Liver (tissue), 3 donors: Measurements from ENCODE around the gene TERB1.

Experiments
- EGR1 ChIP-seq, 2 donors: IDR thresholded peaks; 2 replicates each; pipeline ENCODE4 v1.6.1; 2016 to 2018; ENCODE audit warnings: antibody characterized with exemption in 2 of 2, low read depth in 2 of 2
- FOXA1 ChIP-seq: IDR thresholded peaks from 2 replicates; pipeline ENCODE4 v1.6.1; 2016; ENCODE audit warnings: antibody characterized with exemption
- GABPA ChIP-seq, 2 donors: IDR thresholded peaks in 1 of 2; conservative IDR thresholded peaks in 1 of 2; 2 replicates each; pipeline ENCODE4 v1.6.1; 2016; ENCODE audit warnings: antibody characterized with exemption in 2 of 2, mild to moderate bottlenecking in 1 of 2, moderate library complexity in 1 of 2
- NR2F2 ChIP-seq: IDR thresholded peaks from 2 replicates; pipeline ENCODE4 v1.6.1; 2016; ENCODE audit warnings: antibody characterized with exemption
- RAD21 ChIP-seq, 2 donors: IDR thresholded peaks; 2 replicates each; pipeline ENCODE4 v1.6.1; 2016; ENCODE audit warnings: antibody characterized with exemption in 2 of 2, mild to moderate bottlenecking in 2 of 2
- RXRA ChIP-seq, 2 donors: IDR thresholded peaks; 2 replicates each; pipeline ENCODE4 v1.6.1; 2017 to 2018; ENCODE audit warnings: antibody characterized with exemption in 2 of 2, mild to moderate bottlenecking in 1 of 2
- SP1 ChIP-seq: IDR thresholded peaks from 2 replicates; pipeline ENCODE4 v1.6.1; 2018; ENCODE audit warnings: antibody characterized with exemption, mild to moderate bottlenecking
- TAF1 ChIP-seq: conservative IDR thresholded peaks from 2 replicates; pipeline ENCODE4 v1.6.1; 2016; ENCODE audit warnings: antibody characterized with exemption, mild to moderate bottlenecking
- TF ChIP-seq, protein P1 (sequence below): fragments of 150-350 bp; IDR thresholded peaks from 2 replicates; pipeline ENCODE4 v1.5.1; 2017; ENCODE audit warnings: improper control_type of control experiment, low read depth, low read length; ENCODE audit not compliant: missing input control
- TF ChIP-seq, protein P2 (sequence below): IDR thresholded peaks from 2 replicates; pipeline ENCODE4 v1.6.1; 2016; ENCODE audit warnings: antibody characterized with exemption
- TF ChIP-seq, protein P3 (sequence below): IDR thresholded peaks from 2 replicates; pipeline ENCODE4 v1.6.1; 2016; ENCODE audit warnings: antibody characterized with exemption
- TF ChIP-seq, protein P4 (sequence below): IDR thresholded peaks from 2 replicates; pipeline ENCODE4 v1.6.1; 2016; ENCODE audit warnings: antibody characterized with exemption, mild to moderate bottlenecking
- TF ChIP-seq, protein P5 (sequence below): IDR thresholded peaks from 2 replicates; pipeline ENCODE4 v1.6.1; 2016; ENCODE audit warnings: antibody characterized with exemption
- donor health status: healthy.
- donor health status: healthy.

DNA sequence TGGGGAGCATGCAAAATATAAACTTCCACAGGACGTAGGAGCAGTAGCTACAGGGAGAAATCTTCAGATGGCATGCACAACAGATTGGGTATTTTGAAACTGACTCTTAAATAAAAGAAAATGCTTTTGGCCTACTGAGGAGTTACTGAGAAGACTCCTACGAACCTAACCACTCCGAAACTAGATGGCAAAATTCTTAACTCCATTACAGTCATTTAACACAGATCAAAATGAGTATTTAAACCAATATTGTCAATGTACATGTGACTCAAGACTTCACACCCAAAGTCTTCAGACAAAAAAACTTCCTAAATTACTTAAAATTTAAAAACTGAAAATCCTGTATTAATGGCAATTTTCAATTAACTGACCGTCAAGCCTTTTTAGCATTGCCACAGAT is 8.4 kb upstream of the TERB1 start:
- TF ChIP-seq, protein P1, sequence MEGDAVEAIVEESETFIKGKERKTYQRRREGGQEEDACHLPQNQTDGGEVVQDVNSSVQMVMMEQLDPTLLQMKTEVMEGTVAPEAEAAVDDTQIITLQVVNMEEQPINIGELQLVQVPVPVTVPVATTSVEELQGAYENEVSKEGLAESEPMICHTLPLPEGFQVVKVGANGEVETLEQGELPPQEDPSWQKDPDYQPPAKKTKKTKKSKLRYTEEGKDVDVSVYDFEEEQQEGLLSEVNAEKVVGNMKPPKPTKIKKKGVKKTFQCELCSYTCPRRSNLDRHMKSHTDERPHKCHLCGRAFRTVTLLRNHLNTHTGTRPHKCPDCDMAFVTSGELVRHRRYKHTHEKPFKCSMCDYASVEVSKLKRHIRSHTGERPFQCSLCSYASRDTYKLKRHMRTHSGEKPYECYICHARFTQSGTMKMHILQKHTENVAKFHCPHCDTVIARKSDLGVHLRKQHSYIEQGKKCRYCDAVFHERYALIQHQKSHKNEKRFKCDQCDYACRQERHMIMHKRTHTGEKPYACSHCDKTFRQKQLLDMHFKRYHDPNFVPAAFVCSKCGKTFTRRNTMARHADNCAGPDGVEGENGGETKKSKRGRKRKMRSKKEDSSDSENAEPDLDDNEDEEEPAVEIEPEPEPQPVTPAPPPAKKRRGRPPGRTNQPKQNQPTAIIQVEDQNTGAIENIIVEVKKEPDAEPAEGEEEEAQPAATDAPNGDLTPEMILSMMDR, result no peak
- TF ChIP-seq, protein P2, sequence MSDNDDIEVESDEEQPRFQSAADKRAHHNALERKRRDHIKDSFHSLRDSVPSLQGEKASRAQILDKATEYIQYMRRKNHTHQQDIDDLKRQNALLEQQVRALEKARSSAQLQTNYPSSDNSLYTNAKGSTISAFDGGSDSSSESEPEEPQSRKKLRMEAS, result no peak
- TF ChIP-seq GABPA (IDR thresholded peaks at IDR 0.05 in 1 of 2, conservative IDR thresholded peaks at IDR 0.05 in 1 of 2) (no peak), TAF1 (no peak), RXRA (IDR thresholded peaks at IDR 0.05) (no peak), NR2F2 (no peak), SP1 (no peak), EGR1 (IDR thresholded peaks at IDR 0.05; ENCODE audit: low read depth in 2 of 2) (no peak), FOXA1 (no peak), RAD21 (IDR thresholded peaks at IDR 0.05) (no peak)
- TF ChIP-seq, protein P3, sequence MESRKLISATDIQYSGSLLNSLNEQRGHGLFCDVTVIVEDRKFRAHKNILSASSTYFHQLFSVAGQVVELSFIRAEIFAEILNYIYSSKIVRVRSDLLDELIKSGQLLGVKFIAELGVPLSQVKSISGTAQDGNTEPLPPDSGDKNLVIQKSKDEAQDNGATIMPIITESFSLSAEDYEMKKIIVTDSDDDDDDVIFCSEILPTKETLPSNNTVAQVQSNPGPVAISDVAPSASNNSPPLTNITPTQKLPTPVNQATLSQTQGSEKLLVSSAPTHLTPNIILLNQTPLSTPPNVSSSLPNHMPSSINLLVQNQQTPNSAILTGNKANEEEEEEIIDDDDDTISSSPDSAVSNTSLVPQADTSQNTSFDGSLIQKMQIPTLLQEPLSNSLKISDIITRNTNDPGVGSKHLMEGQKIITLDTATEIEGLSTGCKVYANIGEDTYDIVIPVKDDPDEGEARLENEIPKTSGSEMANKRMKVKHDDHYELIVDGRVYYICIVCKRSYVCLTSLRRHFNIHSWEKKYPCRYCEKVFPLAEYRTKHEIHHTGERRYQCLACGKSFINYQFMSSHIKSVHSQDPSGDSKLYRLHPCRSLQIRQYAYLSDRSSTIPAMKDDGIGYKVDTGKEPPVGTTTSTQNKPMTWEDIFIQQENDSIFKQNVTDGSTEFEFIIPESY, result no peak
- TF ChIP-seq, protein P4, sequence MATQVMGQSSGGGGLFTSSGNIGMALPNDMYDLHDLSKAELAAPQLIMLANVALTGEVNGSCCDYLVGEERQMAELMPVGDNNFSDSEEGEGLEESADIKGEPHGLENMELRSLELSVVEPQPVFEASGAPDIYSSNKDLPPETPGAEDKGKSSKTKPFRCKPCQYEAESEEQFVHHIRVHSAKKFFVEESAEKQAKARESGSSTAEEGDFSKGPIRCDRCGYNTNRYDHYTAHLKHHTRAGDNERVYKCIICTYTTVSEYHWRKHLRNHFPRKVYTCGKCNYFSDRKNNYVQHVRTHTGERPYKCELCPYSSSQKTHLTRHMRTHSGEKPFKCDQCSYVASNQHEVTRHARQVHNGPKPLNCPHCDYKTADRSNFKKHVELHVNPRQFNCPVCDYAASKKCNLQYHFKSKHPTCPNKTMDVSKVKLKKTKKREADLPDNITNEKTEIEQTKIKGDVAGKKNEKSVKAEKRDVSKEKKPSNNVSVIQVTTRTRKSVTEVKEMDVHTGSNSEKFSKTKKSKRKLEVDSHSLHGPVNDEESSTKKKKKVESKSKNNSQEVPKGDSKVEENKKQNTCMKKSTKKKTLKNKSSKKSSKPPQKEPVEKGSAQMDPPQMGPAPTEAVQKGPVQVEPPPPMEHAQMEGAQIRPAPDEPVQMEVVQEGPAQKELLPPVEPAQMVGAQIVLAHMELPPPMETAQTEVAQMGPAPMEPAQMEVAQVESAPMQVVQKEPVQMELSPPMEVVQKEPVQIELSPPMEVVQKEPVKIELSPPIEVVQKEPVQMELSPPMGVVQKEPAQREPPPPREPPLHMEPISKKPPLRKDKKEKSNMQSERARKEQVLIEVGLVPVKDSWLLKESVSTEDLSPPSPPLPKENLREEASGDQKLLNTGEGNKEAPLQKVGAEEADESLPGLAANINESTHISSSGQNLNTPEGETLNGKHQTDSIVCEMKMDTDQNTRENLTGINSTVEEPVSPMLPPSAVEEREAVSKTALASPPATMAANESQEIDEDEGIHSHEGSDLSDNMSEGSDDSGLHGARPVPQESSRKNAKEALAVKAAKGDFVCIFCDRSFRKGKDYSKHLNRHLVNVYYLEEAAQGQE, result no peak
- TF ChIP-seq, protein P5, sequence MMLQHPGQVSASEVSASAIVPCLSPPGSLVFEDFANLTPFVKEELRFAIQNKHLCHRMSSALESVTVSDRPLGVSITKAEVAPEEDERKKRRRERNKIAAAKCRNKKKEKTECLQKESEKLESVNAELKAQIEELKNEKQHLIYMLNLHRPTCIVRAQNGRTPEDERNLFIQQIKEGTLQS, result no peak
